ENCODE measurements around the gene GOLIM4. TPM values are rescaled to one million over a fixed set of nuclear protein-coding genes. Genes with fewer than 3 reads are reported as not detected.

GOLIM4 gene
- total and polyA plus RNA-seq, 9 donors, result 33.0 to 67.8 (median 46.9) TPM

DNA sequence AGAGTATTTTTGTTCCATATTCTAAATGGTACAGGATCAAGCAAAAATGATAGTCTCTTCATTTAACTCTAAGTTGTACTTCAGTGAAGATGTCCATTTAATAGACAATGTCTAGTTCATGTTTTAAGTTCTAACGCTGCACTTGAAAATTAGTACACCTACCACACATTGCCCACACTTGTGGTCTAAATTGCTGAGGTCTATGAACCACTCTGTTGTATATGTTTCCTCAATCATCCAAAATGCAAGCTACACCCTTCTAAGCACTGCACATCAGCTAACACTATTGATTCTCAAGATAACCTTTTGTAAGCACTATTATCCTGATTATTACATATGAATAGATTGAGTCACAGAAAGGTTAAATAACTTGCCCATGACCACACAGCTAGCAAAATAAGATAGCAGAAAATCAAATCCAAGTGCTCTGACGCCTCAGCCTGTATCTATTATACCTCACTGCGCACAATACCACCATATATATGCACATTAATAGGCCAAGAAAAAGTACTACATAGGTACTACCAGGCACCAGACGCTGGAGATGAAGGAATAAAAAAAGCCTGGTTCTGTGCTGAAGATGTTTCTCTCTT is 6.4 kb downstream of the GOLIM4 start:
- Histone ChIP-seq H3K4me1 (ENCODE audit: control insufficient read depth, insufficient read depth, low read length) (peaks cover 2% of the 10 kb centered on the region), H3K27me3 (ENCODE audit: control insufficient read depth, insufficient read depth, low read length) (no peaks in the 10 kb centered on the region), H3K36me3 (ENCODE audit: control insufficient read depth, insufficient read depth, low read length) (no peaks in the 10 kb centered on the region), H3K27ac (ENCODE audit: low read length) (no peak overlapping the region), H3K9me3 (replicated peaks; ENCODE audit: control insufficient read depth, low read depth, low read length) (no peaks in the 10 kb centered on the region), H3K4me3 (ENCODE audit: low read length) (no peak overlapping the region)
- DNase-seq, result no peak
- 100% methylated on average over 1 of the region's 4 CpGs for WGBS (ENCODE audit: insufficient coverage)

DNA sequence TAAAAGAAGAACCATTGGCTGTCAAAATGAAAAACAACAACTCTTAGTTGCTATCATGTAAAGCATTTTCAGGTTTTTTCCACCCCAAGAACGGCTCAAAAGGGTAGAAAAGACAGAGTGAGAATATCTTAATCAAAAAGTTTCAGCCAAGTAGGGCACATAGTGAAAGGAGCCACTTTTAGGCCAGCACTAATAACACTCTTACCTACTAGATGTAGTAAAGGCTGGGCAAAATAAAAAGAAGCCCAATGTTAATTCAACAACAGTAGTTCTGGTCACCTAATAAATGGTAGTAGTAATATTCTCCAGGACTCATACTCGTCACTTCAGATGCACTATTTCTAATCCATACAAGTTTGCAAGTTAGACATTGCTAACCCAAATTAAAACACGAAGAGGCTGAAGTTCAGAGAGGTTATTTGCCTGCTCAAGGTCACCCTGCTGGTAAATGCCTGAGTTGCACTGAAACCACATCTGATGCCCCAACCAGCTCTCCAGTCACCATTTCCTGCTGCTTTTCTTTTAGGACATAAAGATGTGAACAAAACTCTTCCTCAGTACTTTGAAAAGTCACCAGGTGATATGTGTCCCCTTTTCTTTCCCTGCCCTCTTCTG is 7.5 kb downstream of the GOLIM4 start:
- H3K4me1 ChIP-seq (ENCODE audit: control insufficient read depth, insufficient read depth, low read length), result no peaks in the 10 kb centered on the region
- no peak for DNase-seq
- no peaks in the 10 kb centered on the region for H3K9me3 ChIP-seq (replicated peaks; ENCODE audit: control insufficient read depth, low read depth, low read length)
- WGBS (ENCODE audit: insufficient coverage), result 60% methylated on average over 1 of the region's 3 CpGs
- H3K27me3 ChIP-seq (ENCODE audit: control insufficient read depth, insufficient read depth, low read length), result no peaks in the 10 kb centered on the region
- no peak overlapping the region for H3K27ac ChIP-seq (ENCODE audit: low read length)
- no peak overlapping the region for H3K4me3 ChIP-seq (ENCODE audit: low read length)
- no peaks in the 10 kb centered on the region for H3K36me3 ChIP-seq (ENCODE audit: control insufficient read depth, insufficient read depth, low read length)

- no peaks in the 10 kb centered on the region for H3K27me3 ChIP-seq (ENCODE audit: control insufficient read depth, insufficient read depth, low read length)
- no peaks in the 10 kb centered on the region for H3K36me3 ChIP-seq (ENCODE audit: control insufficient read depth, insufficient read depth, low read length)
- H3K27ac ChIP-seq (ENCODE audit: low read length), result no peak overlapping the region
- no peaks in the 10 kb centered on the region for H3K9me3 ChIP-seq (replicated peaks; ENCODE audit: control insufficient read depth, low read depth, low read length)
- DNase-seq, result no peak
- H3K4me3 ChIP-seq (ENCODE audit: low read length), result no peak overlapping the region
- no peaks in the 10 kb centered on the region for H3K4me1 ChIP-seq (ENCODE audit: control insufficient read depth, insufficient read depth, low read length)
- no CpG with 5 or more reads among the region's 2 CpGs for WGBS (ENCODE audit: insufficient coverage)
Observed at GRCh38 chr3:168087539-168087938, 8.2 kb downstream of the GOLIM4 start.

DNA sequence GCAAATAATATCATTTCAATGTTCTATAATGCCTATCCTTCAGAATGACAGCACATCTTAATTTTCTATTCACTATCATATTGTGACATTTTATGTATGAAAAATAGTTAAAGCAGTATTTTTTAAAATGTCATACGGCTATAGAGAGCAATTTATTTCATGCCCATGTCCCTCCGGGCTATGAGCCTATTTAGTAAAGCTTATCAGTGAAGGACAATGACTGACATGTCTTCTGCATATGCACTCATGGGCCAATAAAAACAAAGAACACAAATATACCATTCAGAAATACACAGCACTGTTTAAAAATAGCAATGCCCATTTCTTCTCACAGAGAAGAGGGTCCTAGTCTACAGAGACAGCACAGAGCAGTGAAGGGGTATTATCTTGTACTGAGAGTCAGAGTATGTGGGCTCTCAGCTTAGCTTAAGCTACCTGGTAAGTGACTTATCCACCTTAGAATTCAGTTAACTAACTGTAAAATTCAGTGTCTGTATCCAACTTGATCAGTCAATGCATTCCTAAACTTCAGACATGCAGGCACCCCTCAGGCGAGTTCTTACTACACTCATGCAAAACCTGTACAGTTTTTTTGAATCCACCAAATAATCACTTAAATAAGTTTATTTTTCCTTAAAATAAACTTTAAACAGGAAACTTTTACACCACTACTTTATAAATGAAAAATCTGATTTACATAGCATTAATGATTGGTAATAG is 9.0 kb downstream of the GOLIM4 start:
- no CpG with 5 or more reads among the region's 3 CpGs for WGBS (ENCODE audit: insufficient coverage)
- Histone ChIP-seq H3K36me3 (ENCODE audit: control insufficient read depth, insufficient read depth, low read length) (no peaks in the 10 kb centered on the region), H3K27ac (ENCODE audit: low read length) (no peak overlapping the region), H3K4me3 (ENCODE audit: low read length) (no peak overlapping the region), H3K27me3 (ENCODE audit: control insufficient read depth, insufficient read depth, low read length) (no peaks in the 10 kb centered on the region), H3K4me1 (ENCODE audit: control insufficient read depth, insufficient read depth, low read length) (no peaks in the 10 kb centered on the region), H3K9me3 (replicated peaks; ENCODE audit: control insufficient read depth, low read depth, low read length) (no peaks in the 10 kb centered on the region)
- DNase-seq, result no peak

GRCh38 chr3:168085491-168086119 is 10.1 kb downstream of the GOLIM4 start:
- no CpG with 5 or more reads among the region's 4 CpGs for WGBS (ENCODE audit: insufficient coverage)
- H3K27me3 ChIP-seq (ENCODE audit: control insufficient read depth, insufficient read depth, low read length), result no peaks in the 10 kb centered on the region
- H3K4me1 ChIP-seq (ENCODE audit: control insufficient read depth, insufficient read depth, low read length), result no peaks in the 10 kb centered on the region
- no peaks in the 10 kb centered on the region for H3K9me3 ChIP-seq (replicated peaks; ENCODE audit: control insufficient read depth, low read depth, low read length)
- H3K27ac ChIP-seq (ENCODE audit: low read length), result no peak overlapping the region
- H3K4me3 ChIP-seq (ENCODE audit: low read length), result no peak overlapping the region
- H3K36me3 ChIP-seq (ENCODE audit: control insufficient read depth, insufficient read depth, low read length), result no peaks in the 10 kb centered on the region
- no peak for DNase-seq

DNA sequence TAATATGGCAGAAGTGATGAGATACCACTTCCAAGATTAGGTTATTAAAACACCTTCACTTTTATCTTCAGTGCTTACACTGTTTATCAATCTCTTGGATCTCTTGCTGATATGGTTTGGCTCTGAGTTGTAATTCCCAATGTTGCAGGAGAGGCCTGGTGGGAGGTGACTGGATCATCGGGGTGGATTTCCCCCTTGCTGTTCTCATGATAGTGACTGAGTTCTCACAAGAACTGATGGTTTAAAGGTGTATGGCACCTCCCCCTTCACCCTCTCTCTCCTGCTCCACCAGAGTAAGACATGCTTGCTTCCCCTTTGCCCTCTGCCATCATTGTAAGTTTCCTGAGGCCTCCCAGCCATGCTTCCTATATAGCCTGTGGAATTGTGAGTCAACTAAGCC is 11.8 kb downstream of the GOLIM4 start:
- DNase-seq, result no peak
- H3K36me3 ChIP-seq (ENCODE audit: control insufficient read depth, insufficient read depth, low read length), result no peaks in the 10 kb centered on the region
- no CpG with 5 or more reads among the region's 1 CpG for WGBS (ENCODE audit: insufficient coverage)
- no peaks in the 10 kb centered on the region for H3K4me1 ChIP-seq (ENCODE audit: control insufficient read depth, insufficient read depth, low read length)
- no peaks in the 10 kb centered on the region for H3K9me3 ChIP-seq (replicated peaks; ENCODE audit: control insufficient read depth, low read depth, low read length)
- H3K27me3 ChIP-seq (ENCODE audit: control insufficient read depth, insufficient read depth, low read length), result no peaks in the 10 kb centered on the region
- no peak overlapping the region for H3K27ac ChIP-seq (ENCODE audit: low read length)
- H3K4me3 ChIP-seq (ENCODE audit: low read length), result no peak overlapping the region

DNA sequence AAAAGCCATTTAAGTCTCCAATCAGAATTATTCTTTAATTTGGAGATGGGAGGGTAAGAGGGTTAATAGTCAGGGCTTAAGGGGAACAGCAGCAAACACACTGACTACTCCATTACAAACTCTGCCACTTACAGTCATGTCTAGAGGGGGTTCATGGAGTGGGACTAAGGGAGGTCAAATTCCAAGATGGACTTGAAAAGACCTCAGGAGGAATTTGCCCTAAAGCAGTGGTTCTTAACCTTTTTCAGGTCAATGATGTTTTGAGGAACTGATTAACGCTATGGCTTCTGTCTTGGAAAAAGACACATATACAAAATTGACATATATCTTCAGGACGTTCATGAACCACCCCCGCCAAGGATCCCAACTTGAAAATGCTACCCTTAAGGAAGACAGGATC is 13.9 kb downstream of the GOLIM4 start:
- WGBS (ENCODE audit: insufficient coverage), result no CpG with 5 or more reads among the region's 3 CpGs
- no peak overlapping the region for H3K4me3 ChIP-seq (ENCODE audit: low read length)
- no peak for DNase-seq
- H3K4me1 ChIP-seq (ENCODE audit: control insufficient read depth, insufficient read depth, low read length), result no peaks in the 10 kb centered on the region
- H3K36me3 ChIP-seq (ENCODE audit: control insufficient read depth, insufficient read depth, low read length), result no peaks in the 10 kb centered on the region
- no peak overlapping the region for H3K27ac ChIP-seq (ENCODE audit: low read length)
- no peaks in the 10 kb centered on the region for H3K9me3 ChIP-seq (replicated peaks; ENCODE audit: control insufficient read depth, low read depth, low read length)
- no peaks in the 10 kb centered on the region for H3K27me3 ChIP-seq (ENCODE audit: control insufficient read depth, insufficient read depth, low read length)

GRCh38 chr3:168081171-168081771 is 14.5 kb downstream of the GOLIM4 start:
- Histone ChIP-seq H3K27ac (ENCODE audit: low read length) (no peak overlapping the region), H3K4me1 (ENCODE audit: control insufficient read depth, insufficient read depth, low read length) (no peaks in the 10 kb centered on the region), H3K9me3 (replicated peaks; ENCODE audit: control insufficient read depth, low read depth, low read length) (no peaks in the 10 kb centered on the region), H3K27me3 (ENCODE audit: control insufficient read depth, insufficient read depth, low read length) (no peaks in the 10 kb centered on the region), H3K36me3 (ENCODE audit: control insufficient read depth, insufficient read depth, low read length) (no peaks in the 10 kb centered on the region), H3K4me3 (ENCODE audit: low read length) (no peak overlapping the region)
- 88% methylated on average over 1 of the region's 2 CpGs for WGBS (ENCODE audit: insufficient coverage)
- DNase-seq, result no peak

GRCh38 chr3:168080499-168081170 is 15.1 kb downstream of the GOLIM4 start:
- H3K27ac ChIP-seq (ENCODE audit: low read length), result no peak overlapping the region
- no peaks in the 10 kb centered on the region for H3K27me3 ChIP-seq (ENCODE audit: control insufficient read depth, insufficient read depth, low read length)
- WGBS (ENCODE audit: insufficient coverage), result no CpG with 5 or more reads among the region's 5 CpGs

More at GRCh38 chr3:168080499-168081170, 15.1 kb downstream of the GOLIM4 start:
- Histone ChIP-seq H3K36me3 (ENCODE audit: control insufficient read depth, insufficient read depth, low read length) (no peaks in the 10 kb centered on the region), H3K9me3 (replicated peaks; ENCODE audit: control insufficient read depth, low read depth, low read length) (no peaks in the 10 kb centered on the region), H3K4me1 (ENCODE audit: control insufficient read depth, insufficient read depth, low read length) (no peaks in the 10 kb centered on the region), H3K4me3 (ENCODE audit: low read length) (no peak overlapping the region)
- no peak for DNase-seq
